GM12873 (cell line): ENCODE data around the gene LIMA1.

Experiments used
- CTCF ChIP-seq: IDR thresholded peaks from 2 replicates; pipeline ENCODE4 v1.5.1; 2012; ENCODE audit warnings: low read depth, mild to moderate bottlenecking, moderate library complexity, low read length, control low read depth; ENCODE audit not compliant: insufficient read depth; ENCODE audit errors: missing control alignments

The LIMA1 gene

DNA sequence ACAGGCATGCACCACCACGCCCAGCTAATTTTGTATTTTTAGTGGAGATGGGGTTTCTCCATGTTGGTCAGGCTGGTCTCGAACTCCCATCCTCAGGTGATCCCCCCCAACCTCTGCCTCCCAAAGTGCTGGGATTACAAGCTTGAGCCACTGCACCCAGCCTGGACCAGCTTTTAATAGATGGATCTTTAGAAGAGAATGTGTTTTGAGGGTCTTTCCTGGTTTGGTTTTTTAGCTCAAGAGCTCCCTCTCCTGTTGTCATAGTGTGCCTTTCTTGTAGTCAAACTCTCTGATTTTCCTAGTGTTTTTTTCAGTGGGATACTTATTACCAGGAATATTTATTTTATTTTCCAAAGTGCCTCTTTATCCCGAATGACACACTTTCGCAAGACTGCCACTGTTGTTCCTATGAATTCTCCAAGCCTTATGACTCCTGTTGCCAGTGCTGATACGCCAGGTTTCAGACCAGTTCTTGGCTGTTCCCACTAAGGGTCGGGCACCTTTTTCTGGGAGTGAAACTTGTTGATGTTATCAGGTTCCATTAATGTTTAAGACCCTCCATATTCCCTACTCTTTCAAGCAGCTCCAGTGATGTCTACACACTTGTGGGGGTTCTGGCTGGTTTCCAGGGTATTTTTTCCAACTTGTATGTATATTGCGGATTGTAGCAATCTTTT is 31.5 kb upstream of the LIMA1 start:
- peak; percentile 66 for TF ChIP-seq CTCF

DNA sequence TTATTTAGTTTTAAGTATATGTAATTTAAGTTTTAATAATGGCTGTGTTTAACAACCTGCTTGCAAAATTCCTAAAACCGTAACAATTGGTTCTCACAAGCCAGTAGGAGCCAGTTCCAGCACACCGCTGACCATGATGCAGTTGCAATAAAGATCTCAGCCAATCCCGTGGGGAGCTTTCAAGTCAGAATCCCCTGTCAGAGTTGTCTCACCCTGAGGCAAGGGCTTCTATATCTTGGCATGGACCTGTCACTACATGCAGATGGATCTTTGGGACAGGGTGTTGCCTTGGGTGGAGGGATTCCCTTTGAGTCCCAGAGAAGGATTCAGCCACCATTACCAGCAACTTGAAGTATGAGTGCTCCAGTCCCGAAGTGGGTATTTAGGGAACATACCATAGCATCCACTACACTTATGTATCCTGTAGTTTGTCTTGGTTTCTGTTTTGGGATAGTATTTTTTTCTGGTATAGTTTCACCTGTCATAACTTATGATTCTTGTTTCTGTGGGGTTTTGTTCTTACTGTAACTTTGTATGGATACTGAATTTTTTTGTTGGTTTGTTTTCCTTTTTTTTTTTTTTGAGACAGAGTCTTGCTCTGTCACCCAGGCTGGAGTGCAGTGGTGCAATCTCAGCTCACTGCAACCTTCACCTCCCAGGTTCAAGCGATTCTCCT is 30.1 kb upstream of the LIMA1 start:
- no peak for TF ChIP-seq CTCF

DNA sequence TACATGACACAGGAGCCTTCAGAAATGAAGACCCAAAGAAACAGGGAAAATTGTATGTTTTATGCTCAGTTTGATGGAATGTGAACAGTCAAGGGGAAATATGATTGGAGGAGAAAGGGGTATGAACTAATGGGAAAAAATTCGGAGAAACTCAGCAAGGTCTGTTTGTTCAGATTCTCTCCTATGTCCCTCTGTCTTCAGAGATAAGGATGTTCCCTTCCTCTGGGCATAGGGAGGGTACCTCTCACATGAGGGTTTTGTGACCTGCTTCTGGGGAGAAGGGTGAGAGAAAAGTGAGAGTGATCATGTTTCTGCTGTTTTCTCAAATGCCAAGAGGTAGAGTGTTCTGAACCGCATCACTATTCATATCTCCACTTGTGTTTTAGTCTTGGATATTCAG is 26.6 kb upstream of the LIMA1 start:
- no peak for TF ChIP-seq CTCF

GRCh38 chr12:50302686-50303085 is 19.4 kb upstream of the LIMA1 start:
- TF ChIP-seq CTCF: no peak

DNA sequence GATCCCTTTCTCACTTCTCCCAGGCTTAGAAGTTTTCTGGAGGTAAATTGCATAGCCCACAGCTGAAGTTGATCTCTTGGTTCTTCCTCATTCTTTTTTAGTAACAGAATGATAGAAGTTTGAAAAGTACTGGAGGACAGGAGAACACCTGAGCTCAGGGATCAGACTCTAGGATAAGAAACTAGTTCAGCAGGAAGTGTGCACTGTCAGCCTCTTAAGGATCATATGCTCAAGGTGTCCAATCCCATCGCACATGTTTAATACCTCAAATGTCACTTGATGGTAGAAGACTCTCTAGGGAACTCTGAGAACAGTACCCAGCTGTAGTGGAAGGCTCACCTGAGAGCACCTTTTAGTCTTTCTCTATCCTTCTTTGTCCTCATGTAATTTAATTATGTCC is 14.7 kb upstream of the LIMA1 start:
- TF ChIP-seq CTCF: no peak

DNA sequence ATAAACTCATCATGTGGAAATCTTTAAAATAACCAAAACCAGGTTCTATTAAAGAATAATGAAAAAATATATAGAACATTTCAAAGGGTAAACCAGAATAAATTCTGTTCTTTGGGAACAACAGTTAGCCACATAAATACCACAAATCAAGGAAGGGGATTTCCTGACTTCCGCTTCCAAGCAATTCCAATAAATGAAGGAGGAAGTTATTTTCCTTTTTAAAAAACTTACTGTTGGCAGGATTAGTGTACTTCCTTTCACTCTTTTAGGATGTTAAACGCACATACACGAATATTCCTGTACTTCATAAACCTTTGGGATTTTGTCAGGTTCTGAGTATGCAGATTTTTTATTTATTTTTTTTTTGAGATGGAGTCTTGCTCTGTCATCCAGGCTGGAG is 13.7 kb upstream of the LIMA1 start:
- TF ChIP-seq CTCF: no peak

DNA sequence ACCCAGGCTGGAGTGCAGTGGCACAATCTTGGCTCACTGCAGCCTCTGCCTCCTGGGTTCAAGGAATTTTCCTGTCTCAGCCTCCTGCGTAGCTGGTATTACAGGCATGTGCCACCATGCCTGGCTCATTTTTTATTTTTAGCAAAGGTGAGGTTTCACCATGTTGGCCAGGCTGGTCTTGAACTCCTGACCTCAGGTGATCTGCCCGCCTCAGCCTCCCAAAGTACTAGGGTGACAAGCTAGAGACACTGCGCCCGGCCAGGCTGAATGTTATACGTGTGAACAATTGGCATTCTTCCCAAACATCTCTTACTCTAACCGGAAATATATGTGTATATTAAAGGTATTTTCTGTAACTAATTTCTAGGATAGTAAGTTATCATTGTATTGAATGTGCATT is 13.2 kb upstream of the LIMA1 start:
- no peak for TF ChIP-seq CTCF
